ENCODE results near the gene SSTR3. TPM values are rescaled to one million over a fixed set of nuclear protein-coding genes. Genes with fewer than 3 reads are reported as not detected.

SSTR3 gene
- polyA plus RNA-seq (2012; ENCODE audit: missing spikeins), result 2.8 TPM

DNA sequence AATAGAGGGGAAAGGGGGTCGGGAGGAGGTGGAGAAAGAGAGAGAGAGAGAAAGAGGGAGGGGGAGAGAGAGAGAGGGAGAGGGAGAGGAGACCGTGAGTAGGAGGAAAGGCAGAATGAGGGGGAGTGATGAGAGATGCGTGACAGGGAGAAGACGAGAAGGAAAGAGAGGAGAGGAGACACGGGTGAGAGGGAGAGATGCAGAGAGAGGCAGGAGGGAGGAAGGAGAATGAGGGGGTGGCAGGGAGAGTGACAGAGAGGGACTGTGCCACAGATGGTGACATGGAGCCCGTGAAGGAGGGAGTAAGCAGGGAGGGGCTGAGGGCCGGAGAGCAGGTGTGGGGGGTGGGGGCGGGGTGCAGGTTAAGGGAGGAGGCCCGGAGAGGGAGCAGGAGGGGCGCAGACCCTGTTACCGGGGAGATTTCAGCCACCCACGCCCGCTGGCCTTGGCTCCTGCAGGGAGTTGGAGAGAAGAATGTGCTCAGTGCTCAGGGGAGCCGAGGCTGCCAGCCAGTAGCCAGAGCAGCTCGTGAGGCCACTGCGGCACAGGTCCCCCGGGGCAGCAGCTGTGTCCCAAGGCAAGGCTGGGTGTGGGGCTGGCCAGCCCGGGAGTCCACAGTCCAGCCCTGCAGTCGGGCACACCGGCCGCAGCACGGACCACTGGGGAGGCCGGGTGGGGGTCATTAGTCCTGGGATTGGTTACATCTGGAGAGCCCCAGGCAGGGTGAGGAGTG lies at the start of gene SSTR3:
Gene SSTR3, minus strand, starts transcription at position 304 of the 733 bp plus-strand sequence. CDS start 4,674 bp downstream, outside the sequence.
- DNase-seq (ENCODE audit: insufficient read length) (no peak), FAIRE-seq (no peak)
- TF ChIP-seq POLR2AphosphoS5 (IDR thresholded peaks at IDR 0.05; ENCODE audit: low read depth, low read length) (no peak), TAF1 (IDR thresholded peaks at IDR 0.05; ENCODE audit: borderline replicate concordance, low read depth, low read length) (no peak), POLR2A (IDR thresholded peaks at IDR 0.05; ENCODE audit: low read depth, low read length) (no peak)

DNA sequence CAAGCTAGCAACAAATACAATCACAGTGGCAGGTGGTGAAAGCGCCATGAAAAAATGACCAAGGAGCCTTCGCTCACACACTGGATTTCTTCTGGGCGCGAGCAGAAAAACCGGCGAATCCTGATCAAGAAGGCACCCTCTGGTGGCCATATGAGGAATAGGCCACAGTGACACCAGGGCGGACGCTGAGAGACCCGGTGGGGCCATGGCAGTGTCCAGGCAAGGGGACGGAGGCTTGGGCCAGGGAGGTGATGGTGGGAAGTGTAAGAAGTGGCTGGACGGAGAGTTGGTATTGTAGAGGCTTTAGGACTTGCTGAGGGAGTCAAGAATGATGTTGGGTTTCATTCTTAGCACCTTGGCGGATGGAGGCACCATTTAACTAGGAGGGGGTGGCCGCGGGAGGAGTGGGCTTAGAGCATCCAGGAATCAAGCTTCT lies 48.6 kb upstream of the SSTR3 start:
- TF ChIP-seq TAF1 (IDR thresholded peaks at IDR 0.05; ENCODE audit: borderline replicate concordance, low read depth, low read length) (no peak), POLR2AphosphoS5 (IDR thresholded peaks at IDR 0.05; ENCODE audit: low read depth, low read length) (no peak), POLR2A (IDR thresholded peaks at IDR 0.05; ENCODE audit: low read depth, low read length) (no peak)
- FAIRE-seq (peak; percentile 96), DNase-seq (ENCODE audit: insufficient read length) (no peak)

DNA sequence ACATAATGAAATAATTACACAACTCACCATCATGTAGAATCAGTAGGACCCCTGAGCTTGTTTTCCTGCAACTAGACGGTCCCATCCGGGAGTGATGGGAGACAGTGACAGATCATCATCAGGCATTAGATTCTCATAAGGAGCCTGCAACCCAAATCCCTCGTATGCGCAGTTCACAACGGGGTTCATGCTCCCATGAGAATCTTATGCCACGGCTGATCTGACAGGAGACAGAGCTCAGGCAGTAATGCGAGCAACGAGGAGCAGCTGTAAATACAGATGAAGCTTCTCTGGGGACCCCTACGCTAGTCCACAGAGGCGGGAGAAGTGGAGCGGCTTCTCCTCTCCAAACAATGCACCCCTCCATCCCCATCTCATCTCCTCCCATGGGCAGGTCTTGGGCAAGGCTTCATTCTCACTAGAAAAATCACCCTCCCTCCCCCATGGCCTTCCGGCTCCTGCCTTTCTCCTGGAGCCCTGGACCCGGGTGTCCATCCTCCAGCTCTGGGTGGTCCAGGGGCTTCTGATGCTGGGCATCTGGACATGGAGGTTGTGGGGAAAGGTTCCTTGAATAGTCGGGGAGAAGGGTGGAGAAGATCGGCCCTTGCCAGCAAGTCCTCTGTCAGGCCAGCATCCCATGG lies 48.0 kb upstream of the SSTR3 start:
- no peak for DNase-seq (ENCODE audit: insufficient read length)
- no peak for FAIRE-seq
- TF ChIP-seq POLR2A (IDR thresholded peaks at IDR 0.05; ENCODE audit: low read depth, low read length) (no peak), POLR2AphosphoS5 (IDR thresholded peaks at IDR 0.05; ENCODE audit: low read depth, low read length) (no peak), TAF1 (IDR thresholded peaks at IDR 0.05; ENCODE audit: borderline replicate concordance, low read depth, low read length) (no peak)

DNA sequence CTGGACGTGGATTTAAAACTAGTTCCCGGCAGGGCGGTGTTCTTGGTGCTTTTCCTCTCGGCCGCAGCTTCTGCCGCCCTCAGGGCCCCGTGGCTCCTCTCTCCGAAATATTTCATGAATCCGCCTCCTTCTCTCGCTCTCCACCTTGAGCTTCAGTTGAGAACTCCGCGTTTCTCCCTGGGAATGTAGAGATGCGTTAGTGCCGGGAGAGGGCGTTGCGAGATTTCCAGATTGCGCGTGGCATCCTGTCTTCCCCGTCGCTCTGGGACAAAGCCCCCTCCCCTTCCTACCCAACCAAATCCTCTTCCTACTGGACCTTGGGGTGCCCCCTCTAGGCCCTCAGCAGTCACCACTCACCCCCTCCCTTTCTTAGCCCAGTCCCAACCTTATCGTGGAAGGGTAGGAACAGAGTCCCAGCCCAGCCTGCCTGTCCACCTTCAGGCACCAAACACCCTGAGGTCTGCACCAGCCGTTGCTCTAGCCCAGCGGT lies 47.3 kb upstream of the SSTR3 start:
- FAIRE-seq (peak; percentile 87), DNase-seq (ENCODE audit: insufficient read length) (no peak)
- TF ChIP-seq POLR2A (IDR thresholded peaks at IDR 0.05; ENCODE audit: low read depth, low read length) (no peak), POLR2AphosphoS5 (IDR thresholded peaks at IDR 0.05; ENCODE audit: low read depth, low read length) (no peak), TAF1 (IDR thresholded peaks at IDR 0.05; ENCODE audit: borderline replicate concordance, low read depth, low read length) (no peak)

DNA sequence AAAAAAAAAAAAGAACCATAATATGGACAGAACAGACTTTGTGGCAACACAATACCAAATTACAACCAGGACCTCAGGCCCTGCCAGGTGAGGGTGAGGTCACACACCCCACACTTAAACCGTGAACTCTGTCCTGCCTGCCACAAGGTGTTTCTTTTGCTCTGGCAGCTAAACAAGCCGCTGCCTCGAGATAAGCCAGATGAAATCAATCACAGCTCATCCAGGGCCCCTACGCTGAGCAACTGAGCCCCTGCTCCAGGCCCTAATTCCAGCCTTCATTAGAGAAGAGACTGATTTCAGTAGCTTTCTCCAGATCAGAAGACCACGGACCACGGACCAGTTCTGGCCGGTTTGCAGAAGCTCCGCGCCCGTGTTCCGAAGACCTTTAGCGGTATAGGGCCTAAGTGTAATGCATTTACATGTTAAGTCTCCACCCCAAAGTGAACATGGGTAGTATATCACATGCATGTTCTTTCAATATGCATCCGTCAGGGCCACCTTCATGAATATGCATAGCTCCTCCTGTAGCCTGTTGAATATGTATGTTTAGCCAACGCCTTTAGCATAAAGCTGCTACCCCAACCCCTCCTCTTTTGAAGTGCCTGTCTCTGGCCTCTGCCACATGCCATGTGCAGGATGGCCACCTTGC lies 46.6 kb upstream of the SSTR3 start:
- FAIRE-seq (no peak), DNase-seq (ENCODE audit: insufficient read length) (no peak)
- TF ChIP-seq TAF1 (IDR thresholded peaks at IDR 0.05; ENCODE audit: borderline replicate concordance, low read depth, low read length) (no peak), POLR2A (IDR thresholded peaks at IDR 0.05; ENCODE audit: low read depth, low read length) (no peak), POLR2AphosphoS5 (IDR thresholded peaks at IDR 0.05; ENCODE audit: low read depth, low read length) (no peak)

DNA sequence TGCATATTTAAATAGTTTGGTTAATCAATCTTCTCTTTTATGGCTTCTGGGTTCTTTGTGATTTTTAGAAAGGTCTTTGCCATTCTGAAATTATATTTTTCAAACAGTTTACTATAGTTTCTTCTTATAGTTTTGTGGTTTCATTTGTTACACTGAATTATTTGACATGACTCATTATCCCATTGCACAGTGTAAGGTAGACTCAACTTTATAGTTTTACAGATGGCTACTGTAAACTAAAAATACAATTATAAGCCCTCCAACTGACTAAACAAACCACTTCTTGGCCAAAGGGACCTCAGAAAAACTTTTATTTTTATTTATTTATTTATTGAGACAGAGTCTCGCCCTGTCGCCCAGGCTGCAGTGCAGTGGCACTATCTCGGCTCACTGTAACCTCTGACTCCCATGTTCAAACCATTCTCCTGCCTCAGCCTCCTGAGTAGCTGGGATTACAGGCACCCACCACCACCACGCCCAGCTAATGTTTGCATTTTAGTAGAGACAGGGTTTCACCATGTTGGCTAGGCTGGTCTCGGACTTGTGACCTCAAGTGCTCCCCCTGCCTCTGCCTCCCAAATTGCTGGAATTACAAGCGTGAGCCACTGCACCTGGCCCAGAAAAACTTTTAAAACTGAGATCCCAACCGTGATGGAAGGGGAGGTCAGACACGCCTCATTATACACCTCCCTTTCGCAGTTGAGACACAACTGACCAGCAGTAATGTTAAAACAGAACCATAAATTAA lies 45.9 kb upstream of the SSTR3 start:
- FAIRE-seq, result no peak
- TF ChIP-seq POLR2AphosphoS5 (IDR thresholded peaks at IDR 0.05; ENCODE audit: low read depth, low read length) (no peak), POLR2A (IDR thresholded peaks at IDR 0.05; ENCODE audit: low read depth, low read length) (no peak), TAF1 (IDR thresholded peaks at IDR 0.05; ENCODE audit: borderline replicate concordance, low read depth, low read length) (no peak)

DNA sequence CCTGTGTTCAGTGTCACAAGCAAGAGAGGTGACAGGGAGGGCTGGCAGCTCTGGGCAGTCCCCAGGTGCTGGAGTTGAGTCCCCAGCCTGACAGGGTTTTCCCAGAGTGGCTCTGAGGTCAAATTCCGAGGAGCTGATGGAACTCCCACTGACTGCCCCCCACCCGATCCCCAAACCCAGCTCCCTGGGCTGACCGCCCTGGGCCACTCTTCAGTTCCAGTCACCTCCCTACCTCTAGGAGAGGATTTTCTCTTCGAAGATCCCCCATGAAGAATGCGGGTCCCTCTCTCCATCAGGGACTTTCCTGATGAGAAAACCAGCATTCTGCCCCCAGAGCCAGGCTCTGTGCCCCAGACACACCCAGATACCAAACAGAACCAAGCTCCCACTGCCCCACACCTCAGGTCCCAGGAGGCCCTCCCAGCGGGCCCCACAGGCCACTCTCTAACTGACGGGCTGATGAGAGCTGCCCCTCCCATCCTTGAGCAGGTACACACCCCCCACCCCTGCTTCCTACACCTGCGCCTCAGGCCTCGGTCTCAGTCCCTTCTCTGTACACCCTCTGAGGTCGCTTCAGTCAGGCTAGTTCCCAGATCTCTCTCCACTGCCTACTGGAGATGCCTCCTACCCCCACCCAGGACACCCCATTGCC lies 43.9 kb upstream of the SSTR3 start:
- FAIRE-seq (peak; percentile 24), DNase-seq (ENCODE audit: insufficient read length) (no peak)
- TF ChIP-seq TAF1 (IDR thresholded peaks at IDR 0.05; ENCODE audit: borderline replicate concordance, low read depth, low read length), result no peak
- no peak for TF ChIP-seq POLR2A (IDR thresholded peaks at IDR 0.05; ENCODE audit: low read depth, low read length)
- TF ChIP-seq POLR2AphosphoS5 (IDR thresholded peaks at IDR 0.05; ENCODE audit: low read depth, low read length), result no peak

More for the DNA sequence above, 45.9 kb upstream of the SSTR3 start:
- no peak for DNase-seq (ENCODE audit: insufficient read length)

DNA sequence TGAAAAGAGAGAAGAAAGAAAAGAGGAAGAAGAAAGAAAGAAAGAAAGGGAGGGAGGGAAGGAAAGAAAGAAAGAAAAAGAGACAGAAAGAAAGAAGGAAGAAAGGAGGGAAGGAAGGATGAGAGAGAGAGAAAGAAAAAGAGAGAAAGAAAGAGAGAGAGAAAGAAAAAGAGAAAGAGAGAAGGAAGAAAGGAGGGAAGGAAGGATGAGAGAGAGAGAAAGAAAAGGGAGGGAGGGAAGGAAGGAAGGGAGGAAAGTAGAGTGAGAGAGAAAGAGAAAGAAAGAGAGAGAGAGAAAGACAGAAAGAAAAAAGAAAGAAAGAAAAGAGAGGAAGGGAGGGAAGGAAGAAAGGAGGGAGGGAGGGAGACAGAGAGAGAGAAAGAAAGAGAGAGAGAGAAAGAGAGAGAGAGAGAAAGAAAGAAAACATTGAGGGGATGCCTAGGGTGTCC lies 43.3 kb upstream of the SSTR3 start:
- FAIRE-seq (no peak), DNase-seq (ENCODE audit: insufficient read length) (no peak)
- TF ChIP-seq TAF1 (IDR thresholded peaks at IDR 0.05; ENCODE audit: borderline replicate concordance, low read depth, low read length), result no peak
- TF ChIP-seq POLR2A (IDR thresholded peaks at IDR 0.05; ENCODE audit: low read depth, low read length), result no peak
- no peak for TF ChIP-seq POLR2AphosphoS5 (IDR thresholded peaks at IDR 0.05; ENCODE audit: low read depth, low read length)

DNA sequence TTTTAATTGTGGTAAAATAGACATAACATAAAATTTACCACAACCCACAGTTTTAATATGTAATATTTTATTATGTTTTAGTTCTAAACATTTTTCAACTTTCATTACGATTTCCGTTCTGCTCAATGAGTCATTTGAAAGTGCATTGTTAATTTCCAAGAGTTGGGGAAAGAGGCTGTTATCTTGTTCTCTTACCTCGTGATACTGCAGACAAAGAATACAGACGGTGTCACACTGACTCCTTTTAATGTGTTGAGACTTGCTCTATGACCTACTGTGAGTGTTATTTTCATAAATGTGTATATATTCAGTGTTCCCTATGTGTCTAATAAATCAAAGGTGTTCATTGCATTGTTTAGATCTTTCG lies 42.6 kb upstream of the SSTR3 start:
- no peak for FAIRE-seq
- TF ChIP-seq POLR2AphosphoS5 (IDR thresholded peaks at IDR 0.05; ENCODE audit: low read depth, low read length), result no peak
- no peak for TF ChIP-seq TAF1 (IDR thresholded peaks at IDR 0.05; ENCODE audit: borderline replicate concordance, low read depth, low read length)
- no peak for TF ChIP-seq POLR2A (IDR thresholded peaks at IDR 0.05; ENCODE audit: low read depth, low read length)

DNA sequence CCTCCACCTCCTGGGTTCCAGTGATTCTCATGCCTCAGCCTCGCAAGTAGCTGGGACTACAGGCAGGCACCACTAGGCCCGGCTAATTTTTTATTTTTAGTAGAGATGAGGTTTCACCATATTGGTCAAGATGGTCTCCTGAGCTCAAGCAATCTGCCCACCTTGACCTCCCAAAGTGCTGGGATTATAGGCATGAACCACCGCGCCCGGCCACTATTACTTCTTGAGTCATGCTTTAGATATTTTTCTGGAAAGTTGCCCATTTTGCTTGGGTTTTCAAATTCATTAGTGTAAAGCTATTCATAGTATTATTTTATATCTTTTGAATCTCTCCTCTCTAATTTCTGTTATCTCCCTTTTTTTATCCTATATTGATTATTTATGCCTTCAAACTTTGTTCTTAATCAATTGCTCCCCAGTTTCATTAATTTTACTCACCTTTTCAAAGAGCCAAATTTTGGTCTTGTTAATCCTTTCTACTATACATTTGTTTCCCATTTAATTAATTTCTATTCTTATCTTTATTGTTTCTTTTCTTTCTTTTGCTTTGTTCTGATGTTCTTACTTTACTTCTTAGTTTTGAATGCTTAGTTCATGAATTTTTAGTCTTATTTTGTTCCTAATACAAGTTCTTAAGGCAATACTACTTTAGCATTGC lies 42.1 kb upstream of the SSTR3 start:
- TF ChIP-seq TAF1 (IDR thresholded peaks at IDR 0.05; ENCODE audit: borderline replicate concordance, low read depth, low read length) (no peak), POLR2A (IDR thresholded peaks at IDR 0.05; ENCODE audit: low read depth, low read length) (no peak), POLR2AphosphoS5 (IDR thresholded peaks at IDR 0.05; ENCODE audit: low read depth, low read length) (no peak)
- FAIRE-seq (no peak), DNase-seq (ENCODE audit: insufficient read length) (no peak)

More for the DNA sequence above, 42.6 kb upstream of the SSTR3 start:
- DNase-seq (ENCODE audit: insufficient read length), result no peak
